ENCODE measurements around the gene FUT8.
"Not testable (repeated sequence)": the region's sequence is repeated elsewhere in the genome, so short reads cannot be mapped to it uniquely, and the experiment has no call there.

The FUT8 gene

GRCh38 chr14:65462411-65462810 is 49.9 kb downstream of the FUT8 start:
- H3K4me3 ChIP-seq (ENCODE audit: low read length), result no peak overlapping the region
- peak; percentile 79 for DNase-seq (ENCODE audit: low read depth)
- TF ChIP-seq CTCF (IDR thresholded peaks at IDR 0.05; ENCODE audit: insufficient read depth, low read depth, low read length, missing control alignments), result no peak

GRCh38 chr14:65465584-65465983 is 53.1 kb downstream of the FUT8 start:
- no peak for TF ChIP-seq CTCF (IDR thresholded peaks at IDR 0.05; ENCODE audit: insufficient read depth, low read depth, low read length, missing control alignments)
- DNase-seq (ENCODE audit: low read depth), result no peak
- H3K4me3 ChIP-seq (ENCODE audit: low read length), result no peak overlapping the region

DNA sequence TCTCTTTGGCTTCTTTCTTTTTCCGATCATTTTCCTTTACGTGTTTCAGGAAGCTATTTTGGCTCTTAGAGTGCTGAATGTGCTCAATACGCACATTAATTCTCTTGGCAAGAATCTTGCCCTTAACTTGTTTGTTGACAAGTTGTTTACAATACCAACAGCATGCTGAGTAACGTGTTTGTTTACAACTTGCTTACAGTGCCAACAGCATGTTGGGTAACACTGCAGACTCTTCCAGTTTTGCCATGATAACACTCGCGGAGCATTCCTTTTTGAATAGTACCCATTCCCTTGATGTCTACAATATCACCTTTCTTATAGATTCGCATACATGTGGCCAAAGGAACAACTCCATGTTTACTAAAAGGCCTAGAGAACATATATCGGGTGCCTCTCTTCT is 55.4 kb downstream of the FUT8 start:
- not testable (repeated sequence) for DNase-seq (ENCODE audit: low read depth); H3K4me3 ChIP-seq (ENCODE audit: low read length)

DNA sequence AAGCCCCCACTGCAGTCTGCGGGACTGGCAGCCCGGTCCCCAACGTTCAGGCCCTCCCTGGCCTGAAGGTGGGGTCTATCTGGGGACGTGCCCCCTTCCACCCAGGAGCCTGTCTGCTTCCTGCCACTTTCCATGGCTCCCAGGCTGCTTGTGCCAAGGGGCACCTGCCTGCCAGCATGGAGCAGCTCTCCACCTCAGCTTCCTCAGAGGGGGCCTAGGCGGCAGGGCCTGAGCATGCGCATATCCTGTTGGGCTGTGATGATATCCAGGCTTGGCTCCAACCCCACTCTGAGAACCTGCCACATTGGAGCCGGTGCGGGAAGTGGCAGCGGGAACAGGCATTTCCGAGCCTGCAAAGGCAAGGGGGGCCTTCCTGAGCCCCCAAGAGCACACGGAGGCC is 57.4 kb downstream of the FUT8 start:
- DNase-seq (ENCODE audit: low read depth), result no peak
- no peak for TF ChIP-seq CTCF (IDR thresholded peaks at IDR 0.05; ENCODE audit: insufficient read depth, low read depth, low read length, missing control alignments)
- H3K4me3 ChIP-seq (ENCODE audit: low read length), result no peak overlapping the region

- no peak for DNase-seq (ENCODE audit: low read depth)
- H3K4me3 ChIP-seq (ENCODE audit: low read length), result no peak overlapping the region
- no peak for TF ChIP-seq CTCF (IDR thresholded peaks at IDR 0.05; ENCODE audit: insufficient read depth, low read depth, low read length, missing control alignments)
These were observed 57.9 kb downstream of the FUT8 start for GRCh38 chr14:65470404-65470880.

DNA sequence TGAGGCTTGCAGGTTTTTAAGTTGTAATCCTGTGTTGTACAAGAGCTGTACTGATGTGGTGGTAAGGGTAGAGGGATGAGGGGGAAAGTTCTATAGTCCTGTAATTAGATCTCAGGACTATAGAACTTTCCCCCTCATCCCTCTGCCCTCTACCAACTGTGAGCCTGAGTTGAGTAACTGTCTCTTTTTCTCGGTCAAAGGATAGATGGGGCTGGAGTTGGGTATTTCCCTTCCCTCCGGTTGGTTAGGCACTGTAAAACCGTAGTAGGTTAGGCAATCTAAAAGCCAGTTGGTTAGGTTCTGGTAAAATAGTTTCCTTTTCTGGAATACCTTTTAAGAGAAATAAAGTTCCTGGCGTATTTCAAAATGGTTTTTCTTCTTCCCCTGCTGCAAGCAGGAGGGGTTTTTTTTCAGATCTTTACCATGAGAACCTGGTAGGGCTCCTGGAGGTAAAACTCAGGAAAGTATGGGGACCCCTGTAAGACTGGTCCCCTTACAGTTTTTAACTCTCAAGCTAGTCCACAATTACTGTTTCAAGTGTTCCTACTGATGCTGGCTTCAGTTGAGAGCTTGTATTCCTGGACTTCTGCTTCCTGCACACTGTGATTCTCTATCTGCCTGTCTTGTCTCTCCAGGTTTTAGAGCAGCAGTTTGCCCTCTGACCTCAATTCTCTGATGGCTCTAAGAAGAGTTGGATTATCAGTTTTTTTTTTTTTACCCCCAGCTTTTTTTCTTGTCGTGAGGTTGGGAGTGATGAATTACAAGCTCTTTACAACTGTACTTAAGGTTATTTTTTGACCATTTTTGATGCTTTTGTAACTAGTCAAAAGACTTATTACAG is 58.7 kb downstream of the FUT8 start:
- TF ChIP-seq CTCF (IDR thresholded peaks at IDR 0.05; ENCODE audit: insufficient read depth, low read depth, low read length, missing control alignments), result no peak
- DNase-seq (ENCODE audit: low read depth), result no peak

DNA sequence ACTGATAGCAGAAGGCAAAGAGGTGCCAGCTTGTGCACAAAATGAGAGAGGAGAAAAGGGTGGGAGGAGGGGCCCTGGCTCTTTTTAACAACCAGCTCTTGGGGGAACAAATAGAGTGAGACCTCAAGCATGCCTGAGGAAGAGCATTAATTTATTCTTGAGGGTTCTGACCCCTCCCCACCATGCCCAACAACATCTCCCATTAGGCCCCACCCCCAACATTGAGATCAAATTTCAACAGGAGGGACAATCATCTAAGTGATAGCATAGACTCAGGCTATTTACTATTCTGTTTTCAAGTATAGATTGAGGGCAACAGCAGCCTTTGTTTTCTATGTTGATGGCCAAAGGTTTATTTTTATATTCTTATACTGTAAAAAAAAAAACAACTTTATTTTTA is 59.7 kb downstream of the FUT8 start:
- TF ChIP-seq CTCF (IDR thresholded peaks at IDR 0.05; ENCODE audit: insufficient read depth, low read depth, low read length, missing control alignments), result no peak
- no peak overlapping the region for H3K4me3 ChIP-seq (ENCODE audit: low read length)

More for the DNA sequence above, 58.7 kb downstream of the FUT8 start:
- H3K4me3 ChIP-seq (ENCODE audit: low read length), result no peak overlapping the region

More for the DNA sequence above, 59.7 kb downstream of the FUT8 start:
- DNase-seq (ENCODE audit: low read depth), result no peak

Measured in epithelial cell of esophagus (primary cell).